Measurements from ENCODE around the gene EPHA1.
A peak's percentile ranks its signal among the peaks of the same experiment; 100 is the strongest.

The EPHA1 gene

DNA sequence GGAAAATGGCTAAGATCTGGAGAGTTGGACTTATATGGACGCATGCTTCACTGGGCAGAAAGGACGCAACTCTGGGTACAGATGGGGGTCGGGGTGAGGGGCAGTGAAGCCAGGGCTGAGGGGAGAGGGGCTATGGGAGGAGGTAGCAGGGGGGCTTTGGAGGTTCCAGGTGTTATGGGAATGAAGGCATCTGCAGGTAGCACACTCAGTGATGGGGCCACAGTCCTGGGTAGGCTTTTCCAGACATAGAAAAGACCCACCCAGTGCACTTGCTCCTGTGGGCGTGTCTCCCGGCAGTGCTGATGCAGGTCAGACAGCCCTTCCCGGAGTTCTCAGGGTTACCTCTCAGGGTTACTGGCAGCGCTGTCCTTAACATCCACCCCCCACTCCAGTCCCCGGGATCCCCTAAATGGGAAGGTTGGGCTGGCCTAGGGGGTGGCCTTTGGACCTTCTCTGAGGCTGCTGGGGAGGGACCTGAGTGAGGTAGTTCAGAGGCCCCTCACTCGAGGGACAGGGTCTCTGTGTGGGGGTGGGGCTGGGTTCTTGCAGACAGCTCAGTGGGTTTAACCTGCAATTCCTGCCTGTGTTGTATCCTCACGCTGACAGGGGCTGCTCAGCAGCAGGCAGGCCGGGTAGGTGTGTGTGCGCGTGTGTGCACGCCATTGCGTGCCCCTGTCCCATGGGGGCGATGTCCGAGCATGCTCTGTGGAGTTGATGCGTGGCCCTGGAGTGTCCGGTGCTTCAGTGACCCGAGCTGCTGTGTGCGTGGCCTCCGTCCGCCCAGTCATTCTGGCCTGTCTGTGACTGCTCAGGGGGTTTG is 21.3 kb downstream of the EPHA1 start:
- DNase-seq: no peak

DNA sequence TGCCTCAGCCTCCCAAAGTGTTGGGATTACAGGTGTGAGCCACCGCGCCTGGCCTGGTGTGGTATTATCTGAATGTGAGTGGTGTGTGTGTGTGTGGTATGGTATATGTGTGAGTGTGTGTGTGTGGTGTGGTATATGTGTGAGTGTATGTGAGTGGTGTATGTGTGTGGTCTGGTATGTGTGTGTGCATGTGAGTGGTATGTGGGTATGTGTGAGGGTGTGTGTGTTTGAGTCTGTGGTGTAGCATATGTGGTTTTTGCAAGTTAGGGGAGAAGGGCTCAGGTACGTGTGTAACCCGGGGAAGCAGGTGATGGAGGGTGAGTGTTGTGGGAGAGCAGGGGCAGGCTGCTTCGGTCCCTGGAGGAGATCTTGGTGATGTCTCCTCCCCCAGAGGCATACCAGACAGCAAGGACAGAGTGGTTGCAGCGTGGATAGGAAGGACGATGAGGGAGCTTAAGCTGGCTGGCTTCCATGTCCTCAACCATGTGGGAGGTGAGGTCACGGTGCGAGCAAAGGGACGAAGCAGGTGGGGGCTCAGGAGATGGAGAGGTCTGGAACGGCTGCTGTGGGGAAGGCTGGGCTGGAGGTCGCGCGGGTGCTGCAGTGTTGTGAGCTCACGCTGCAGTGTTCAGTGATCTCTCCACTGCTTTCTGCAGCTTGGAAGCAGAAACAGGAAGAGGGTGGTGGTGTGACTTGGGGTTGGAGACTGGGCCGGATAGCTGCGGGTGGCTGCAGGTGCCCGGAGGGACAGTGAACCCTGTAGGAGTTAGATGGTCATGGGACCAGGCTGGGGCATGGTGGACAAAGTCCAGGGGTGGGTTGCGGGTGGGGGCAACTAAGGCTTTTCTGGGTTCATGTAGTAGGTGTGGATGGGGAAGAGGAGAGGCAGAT is 22.5 kb downstream of the EPHA1 start:
- DNase-seq: peak; percentile 65

GRCh38 chr7:143384661-143385631 is 23.7 kb downstream of the EPHA1 start:
- no peak for DNase-seq

DNA sequence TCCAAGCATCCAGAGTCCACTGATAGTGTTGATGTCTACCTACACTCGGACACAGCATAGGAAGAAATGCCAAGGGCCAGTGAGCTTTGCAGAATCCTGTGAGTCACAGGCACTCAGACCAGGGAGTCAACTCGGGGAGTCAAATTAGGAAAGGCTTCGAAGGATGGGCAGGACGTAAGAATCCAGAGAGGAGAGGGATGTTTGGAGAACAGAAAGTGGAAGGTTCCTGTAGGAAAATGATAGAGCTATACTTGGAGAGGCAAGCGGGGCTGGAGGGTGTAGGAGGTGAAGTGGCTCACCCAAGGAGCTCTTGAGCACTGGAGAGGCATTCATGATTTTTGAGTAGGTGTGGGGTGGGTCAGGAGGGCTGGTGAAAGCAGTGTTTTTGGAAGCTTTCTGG is 24.5 kb downstream of the EPHA1 start:
- no peak for DNase-seq

- DNase-seq: no peak
Observed at GRCh38 chr7:143383642-143383957, 25.1 kb downstream of the EPHA1 start.

- no peak for DNase-seq
Observed at GRCh38 chr7:143382791-143383641, 25.6 kb downstream of the EPHA1 start.

- DNase-seq: no peak
Observed at GRCh38 chr7:143382126-143382790, 26.4 kb downstream of the EPHA1 start.

- peak; percentile 36 for DNase-seq
Observed at GRCh38 chr7:143381427-143382125, 27.1 kb downstream of the EPHA1 start.

GRCh38 chr7:143380646-143381426 is 27.8 kb downstream of the EPHA1 start, which contains the start of gene ZYX:
ZYX (plus strand) TSS chr7:143381345; CDS start chr7:143381572, 227 bp downstream.
- peak; percentile 92 for DNase-seq

DNA sequence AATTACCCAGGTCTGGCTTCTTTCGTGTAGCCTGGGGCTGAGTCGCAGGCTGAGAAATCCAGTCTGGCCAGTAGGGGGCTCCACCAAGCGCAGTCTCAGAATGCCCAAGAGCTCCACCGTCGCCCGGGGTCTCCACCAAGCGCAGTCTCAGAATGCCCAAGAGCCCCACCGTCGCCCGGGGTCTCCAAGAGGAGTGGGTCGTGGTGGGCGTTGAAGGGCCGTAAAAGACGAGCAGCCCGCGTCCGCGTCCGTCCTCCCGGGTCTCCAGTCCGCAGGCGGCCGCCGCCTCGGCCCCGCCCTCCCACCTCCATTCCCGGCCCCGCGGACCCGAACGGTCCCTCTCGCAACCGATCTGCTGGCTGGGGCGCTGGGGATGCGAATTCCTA is 28.4 kb downstream of the EPHA1 start:
- DNase-seq: peak; percentile 95

GRCh38 chr7:143379611-143380259 is 28.9 kb downstream of the EPHA1 start:
- DNase-seq: peak; percentile 31

- DNase-seq: no peak
Observed at GRCh38 chr7:143376396-143376795, 32.3 kb downstream of the EPHA1 start.

- peak; percentile 65 for DNase-seq
Observed at GRCh38 chr7:143375298-143376034, 33.2 kb downstream of the EPHA1 start.

DNA sequence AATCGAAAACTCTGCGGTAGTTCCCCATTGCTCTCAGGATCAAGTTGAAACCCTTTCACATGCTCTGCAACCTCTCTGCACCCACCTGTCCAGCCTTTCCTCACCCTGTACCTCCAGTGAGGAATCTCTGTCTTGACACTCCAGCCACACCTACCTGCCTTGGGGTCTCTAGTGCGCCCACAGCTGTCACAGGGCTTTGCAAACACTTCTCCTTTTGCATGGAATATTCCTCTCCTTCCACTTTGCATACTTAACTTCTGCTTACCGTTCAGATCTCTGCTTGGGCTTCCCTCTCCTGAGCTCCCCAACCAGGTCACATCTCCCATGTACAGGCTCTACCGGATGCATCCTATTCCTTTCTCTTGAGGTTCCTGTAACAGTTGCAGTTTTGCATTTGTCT is 34.1 kb downstream of the EPHA1 start:
- DNase-seq: no peak

DNA sequence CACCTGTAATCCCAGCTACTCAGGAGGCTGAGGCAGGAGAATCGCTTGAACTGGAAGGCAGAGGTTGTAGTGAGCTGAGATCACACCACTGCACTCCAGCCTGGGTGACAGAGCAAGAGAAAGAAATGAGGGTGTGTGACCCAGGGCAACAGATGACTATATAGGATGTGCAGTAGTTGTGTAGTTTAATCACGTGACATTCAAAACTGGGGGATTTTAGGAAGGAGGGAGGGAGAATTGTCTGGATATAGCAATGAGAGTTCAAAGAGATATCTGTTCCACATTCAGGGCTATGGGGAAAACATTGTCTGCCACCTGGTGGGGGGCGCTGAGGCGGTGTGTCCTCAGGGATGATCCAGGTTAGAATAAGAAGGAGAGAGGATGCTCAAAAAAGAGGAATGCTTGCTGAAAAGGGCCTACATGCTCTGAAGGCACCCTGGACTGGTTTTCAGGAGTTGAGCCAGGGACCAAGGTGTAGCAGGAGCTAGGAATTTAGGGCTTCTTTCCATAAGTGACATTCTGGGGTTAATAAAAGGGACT is 35.3 kb downstream of the EPHA1 start:
- DNase-seq: no peak

DNA sequence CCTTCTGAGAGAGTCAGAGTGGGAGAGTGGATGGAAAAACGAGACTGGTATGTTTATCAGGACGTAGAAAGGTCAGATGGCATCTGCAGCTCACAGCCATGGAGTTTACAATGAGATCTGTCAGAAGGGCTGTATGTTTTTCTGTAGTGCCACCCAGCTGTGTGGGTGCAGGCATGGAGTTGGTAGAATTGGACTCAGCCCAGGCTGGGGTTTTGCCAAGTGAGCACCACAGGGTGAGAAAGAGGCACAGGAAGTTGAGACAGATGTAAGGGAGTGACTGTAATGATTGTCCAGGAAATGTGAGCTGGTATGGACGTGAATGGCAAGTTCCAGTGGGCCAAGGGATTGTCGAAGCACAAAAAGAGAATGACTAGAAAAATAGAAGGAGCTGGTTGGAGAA is 36.6 kb downstream of the EPHA1 start:
- peak; percentile 84 for DNase-seq

DNA sequence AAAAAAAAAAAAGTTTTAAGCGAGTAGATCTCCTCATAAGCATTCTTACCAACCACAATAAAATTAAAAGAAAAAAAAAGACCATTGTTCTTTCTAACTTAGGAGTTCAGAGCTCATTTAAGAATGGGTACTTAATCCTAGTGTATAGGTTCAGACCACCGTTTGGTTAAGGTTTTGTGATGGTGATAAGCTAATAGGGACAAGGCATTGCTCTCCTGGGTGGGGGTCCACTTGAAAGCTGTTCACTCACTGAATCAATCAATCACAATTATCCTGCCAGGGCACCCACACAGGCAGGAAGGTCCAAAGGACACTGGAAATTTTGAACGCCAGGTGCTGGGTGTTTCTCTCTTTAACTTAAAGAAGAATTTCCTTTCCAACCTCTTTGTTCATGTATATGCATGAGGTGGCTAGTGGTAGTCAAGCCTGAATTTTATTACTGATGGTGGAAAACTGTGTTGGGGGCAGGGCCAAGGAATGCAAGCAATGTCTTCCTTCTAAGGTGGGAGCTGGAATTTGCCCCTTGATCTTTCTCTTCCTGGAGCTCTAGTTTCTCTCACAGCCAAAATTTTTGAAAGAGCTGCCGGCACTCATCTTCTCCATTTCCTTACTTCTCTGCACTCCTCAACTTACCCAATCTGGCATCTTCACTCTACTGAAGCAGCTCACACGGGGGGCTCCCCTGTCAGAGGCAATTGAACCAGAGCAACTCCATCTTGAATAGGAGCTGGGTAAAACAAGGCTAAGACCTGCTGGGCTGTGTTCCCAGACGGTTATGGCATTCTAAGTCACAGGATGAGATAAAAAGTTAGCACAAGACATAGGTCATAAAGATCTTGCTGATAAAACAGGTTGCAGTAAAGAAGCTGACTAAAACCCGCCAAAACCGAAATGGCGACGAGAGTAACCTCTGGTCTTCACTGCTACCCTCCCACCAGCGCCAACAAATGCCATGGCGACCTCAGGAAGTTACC is 38.7 kb downstream of the EPHA1 start:
- no peak for DNase-seq

Measured in CD4-positive, alpha-beta T cell treated with Interleukin-17A for 4 hours (primary cell).